ENCODE results near the gene GRAMD1B.

DNA sequence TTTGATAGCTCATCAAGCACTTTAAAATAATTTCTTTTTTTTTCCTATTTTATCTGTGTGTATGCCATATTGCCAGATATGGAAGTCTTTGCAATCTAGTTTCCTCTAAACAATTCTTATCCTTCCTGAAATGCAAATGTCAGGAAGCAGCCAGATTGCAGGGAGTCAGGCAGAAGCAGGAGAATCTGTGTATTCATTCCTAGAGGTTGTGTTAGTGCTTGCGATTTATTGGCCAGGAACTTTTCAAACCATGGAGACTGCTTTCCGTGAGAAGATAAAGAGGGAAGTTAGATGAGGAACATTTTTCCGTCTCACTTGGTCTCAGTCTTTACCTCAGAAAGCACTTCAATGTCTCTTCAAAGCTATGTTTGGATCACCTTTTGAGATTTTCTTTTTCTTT is 91.9 kb downstream of the GRAMD1B start:
- TF ChIP-seq, protein P1, sequence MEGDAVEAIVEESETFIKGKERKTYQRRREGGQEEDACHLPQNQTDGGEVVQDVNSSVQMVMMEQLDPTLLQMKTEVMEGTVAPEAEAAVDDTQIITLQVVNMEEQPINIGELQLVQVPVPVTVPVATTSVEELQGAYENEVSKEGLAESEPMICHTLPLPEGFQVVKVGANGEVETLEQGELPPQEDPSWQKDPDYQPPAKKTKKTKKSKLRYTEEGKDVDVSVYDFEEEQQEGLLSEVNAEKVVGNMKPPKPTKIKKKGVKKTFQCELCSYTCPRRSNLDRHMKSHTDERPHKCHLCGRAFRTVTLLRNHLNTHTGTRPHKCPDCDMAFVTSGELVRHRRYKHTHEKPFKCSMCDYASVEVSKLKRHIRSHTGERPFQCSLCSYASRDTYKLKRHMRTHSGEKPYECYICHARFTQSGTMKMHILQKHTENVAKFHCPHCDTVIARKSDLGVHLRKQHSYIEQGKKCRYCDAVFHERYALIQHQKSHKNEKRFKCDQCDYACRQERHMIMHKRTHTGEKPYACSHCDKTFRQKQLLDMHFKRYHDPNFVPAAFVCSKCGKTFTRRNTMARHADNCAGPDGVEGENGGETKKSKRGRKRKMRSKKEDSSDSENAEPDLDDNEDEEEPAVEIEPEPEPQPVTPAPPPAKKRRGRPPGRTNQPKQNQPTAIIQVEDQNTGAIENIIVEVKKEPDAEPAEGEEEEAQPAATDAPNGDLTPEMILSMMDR (IDR thresholded peaks at IDR 0.05 in 2 of 3, conservative IDR thresholded peaks at IDR 0.05 in 1 of 3; ENCODE audit: borderline replicate concordance in 1 of 3, insufficient read depth in 1 of 3, low read depth in 2 of 3, low read length in 2 of 3), result no peak
- no peak for TF ChIP-seq SP1 (IDR thresholded peaks at IDR 0.05; ENCODE audit: low read depth)
- TF ChIP-seq EZH2phosphoT487 (IDR thresholded peaks at IDR 0.05; ENCODE audit: borderline replicate concordance), result no peak
- no peak for TF ChIP-seq RAD21 (IDR thresholded peaks at IDR 0.05; ENCODE audit: low read depth)
- TF ChIP-seq POLR2AphosphoS5 (IDR thresholded peaks at IDR 0.05; ENCODE audit: low read depth, low read length), result no peak
- TF ChIP-seq, protein P2, sequence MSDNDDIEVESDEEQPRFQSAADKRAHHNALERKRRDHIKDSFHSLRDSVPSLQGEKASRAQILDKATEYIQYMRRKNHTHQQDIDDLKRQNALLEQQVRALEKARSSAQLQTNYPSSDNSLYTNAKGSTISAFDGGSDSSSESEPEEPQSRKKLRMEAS (IDR thresholded peaks at IDR 0.05), result no peak
- no peak for TF ChIP-seq EZH2 (IDR thresholded peaks at IDR 0.05)
- no peak for TF ChIP-seq JUND (IDR thresholded peaks at IDR 0.05)
- no peak for TF ChIP-seq POLR2A (IDR thresholded peaks at IDR 0.05; ENCODE audit: borderline replicate concordance, extremely low read depth, insufficient read depth, insufficient read length)
- no peak for TF ChIP-seq ZNF274 (IDR thresholded peaks at IDR 0.05; ENCODE audit: low read depth, low read length)
- no peak for TF ChIP-seq SIN3A (IDR thresholded peaks at IDR 0.05; ENCODE audit: low read depth)
